ENCODE results near the gene MAP7.

MAP7 gene

GRCh38 chr6:136347847-136348246, 202.4 kb downstream of the MAP7 start:
- no peak for DNase-seq (ENCODE audit: insufficient read length, low spot score)
- TF ChIP-seq POLR2A (IDR thresholded peaks at IDR 0.05; ENCODE audit: low read depth, low read length): no peak
- no peak for FAIRE-seq

DNA sequence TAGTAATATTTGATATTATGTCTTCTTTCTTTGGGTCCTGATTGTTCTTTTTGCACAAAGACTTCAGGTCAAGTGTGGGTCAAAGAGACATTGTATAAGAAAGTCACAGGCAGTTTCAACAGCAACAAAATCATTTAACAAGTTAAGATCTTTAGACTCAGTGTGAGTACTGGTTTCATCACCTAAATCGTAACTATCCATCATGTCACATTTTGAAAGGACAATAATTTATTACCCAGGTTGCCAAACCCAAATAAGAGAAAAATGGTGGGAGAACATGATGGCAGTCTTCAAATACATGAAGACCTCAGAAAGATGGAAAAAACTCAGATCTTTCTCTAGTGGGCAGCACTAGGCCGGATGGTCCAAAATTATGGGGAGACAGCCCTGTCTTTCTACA, 205.1 kb downstream of the MAP7 start:
- no peak for DNase-seq (ENCODE audit: insufficient read length, low spot score)
- no peak for TF ChIP-seq POLR2A (IDR thresholded peaks at IDR 0.05; ENCODE audit: low read depth, low read length)
- no peak for FAIRE-seq

GRCh38 chr6:136344420-136344819, 205.8 kb downstream of the MAP7 start:
- FAIRE-seq: no peak
- no peak for TF ChIP-seq POLR2A (IDR thresholded peaks at IDR 0.05; ENCODE audit: low read depth, low read length)
- no peak for DNase-seq (ENCODE audit: insufficient read length, low spot score)

- no peak for DNase-seq (ENCODE audit: insufficient read length, low spot score)
- no peak for TF ChIP-seq POLR2A (IDR thresholded peaks at IDR 0.05; ENCODE audit: low read depth, low read length)
- no peak for FAIRE-seq
These were observed 206.5 kb downstream of the MAP7 start for GRCh38 chr6:136343700-136344099.

GRCh38 chr6:136343275-136343674, 206.9 kb downstream of the MAP7 start:
- FAIRE-seq: no peak
- no peak for TF ChIP-seq POLR2A (IDR thresholded peaks at IDR 0.05; ENCODE audit: low read depth, low read length)
- no peak for DNase-seq (ENCODE audit: insufficient read length, low spot score)

DNA sequence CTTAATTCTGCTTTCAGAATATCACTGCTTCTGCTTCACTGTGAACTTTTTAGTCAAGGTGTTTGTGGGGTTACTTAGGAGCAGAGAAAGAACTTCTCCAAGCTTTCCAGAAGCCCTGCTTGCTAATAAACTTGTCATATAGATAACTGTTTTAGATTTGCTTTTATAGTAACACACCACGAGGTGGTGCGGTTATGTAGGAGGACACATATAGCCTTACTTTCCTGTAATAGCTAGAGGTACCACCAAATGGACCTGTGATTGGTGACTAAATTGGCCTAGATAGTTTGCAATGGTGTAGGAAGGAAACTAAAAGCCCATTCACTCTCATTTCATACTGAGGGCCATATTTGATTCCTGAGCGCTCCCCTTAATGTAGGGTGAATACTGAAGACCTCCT, 208.3 kb downstream of the MAP7 start:
- no peak for TF ChIP-seq POLR2A (IDR thresholded peaks at IDR 0.05; ENCODE audit: low read depth, low read length)
- DNase-seq (ENCODE audit: insufficient read length, low spot score) (no peak), FAIRE-seq (no peak)

DNA sequence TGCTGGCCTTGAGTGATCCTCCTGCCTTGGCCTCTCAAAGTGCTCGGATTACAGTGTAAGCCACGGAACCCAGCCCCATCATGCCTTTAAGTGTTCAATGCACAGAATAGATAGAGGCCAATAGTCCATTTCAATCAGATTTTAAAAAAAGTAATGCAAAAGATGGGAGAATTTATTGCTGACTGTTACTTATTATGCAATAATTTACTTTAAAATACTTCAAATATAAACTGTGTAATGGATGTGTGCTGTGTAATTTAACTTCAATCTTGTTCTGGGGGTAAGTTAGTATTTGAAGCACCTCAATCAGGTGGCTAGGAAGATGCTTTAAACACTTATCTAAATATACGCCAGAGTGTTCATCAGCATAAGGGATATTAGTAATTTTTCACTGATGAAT, 208.9 kb downstream of the MAP7 start:
- FAIRE-seq (no peak), DNase-seq (ENCODE audit: insufficient read length, low spot score) (no peak)
- no peak for TF ChIP-seq POLR2A (IDR thresholded peaks at IDR 0.05; ENCODE audit: low read depth, low read length)

DNA sequence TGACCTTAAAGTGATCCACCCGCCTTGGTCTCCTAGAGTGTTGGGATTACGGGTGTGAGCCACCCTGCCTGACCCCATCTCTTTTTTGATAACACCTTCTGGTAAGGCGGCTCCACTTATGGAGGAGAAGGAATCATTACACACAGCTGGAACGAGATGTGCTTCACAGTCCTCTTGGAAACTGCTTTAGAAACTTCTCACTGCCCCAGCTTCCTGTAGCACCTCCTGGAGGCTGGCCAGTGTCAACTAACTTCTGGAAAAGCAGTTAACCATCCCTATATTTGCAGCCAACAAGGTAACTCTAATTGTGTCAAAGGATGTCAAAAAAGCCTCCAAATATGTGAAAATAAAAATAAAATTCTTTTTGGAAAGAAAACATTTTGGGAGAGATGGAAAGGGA, 211.7 kb downstream of the MAP7 start:
- FAIRE-seq (no peak), DNase-seq (ENCODE audit: insufficient read length, low spot score) (no peak)
- no peak for TF ChIP-seq POLR2A (IDR thresholded peaks at IDR 0.05; ENCODE audit: low read depth, low read length)

- no peak for TF ChIP-seq POLR2A (IDR thresholded peaks at IDR 0.05; ENCODE audit: low read depth, low read length)
- FAIRE-seq (no peak), DNase-seq (ENCODE audit: insufficient read length, low spot score) (no peak)
These were observed 212.6 kb downstream of the MAP7 start for GRCh38 chr6:136337606-136338005.

DNA sequence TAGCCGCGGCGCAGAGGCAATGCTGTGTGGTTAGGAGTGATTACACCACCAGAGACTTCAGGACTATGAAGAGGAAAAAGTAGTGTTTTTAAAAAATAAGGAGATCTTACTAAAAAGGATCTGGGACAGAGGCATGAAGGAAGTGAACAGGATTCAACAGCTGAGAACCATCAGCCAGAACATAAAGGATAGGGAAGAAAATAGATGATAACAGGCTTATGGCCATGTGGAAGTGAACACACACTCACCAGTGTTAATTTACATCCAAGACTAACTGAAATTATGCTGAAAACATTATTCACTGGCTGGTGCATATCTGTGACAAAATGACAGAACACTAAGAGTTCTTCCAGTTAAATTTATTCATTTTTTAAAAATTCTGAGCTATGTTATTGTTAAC, 213.1 kb downstream of the MAP7 start:
- FAIRE-seq: no peak
- no peak for TF ChIP-seq POLR2A (IDR thresholded peaks at IDR 0.05; ENCODE audit: low read depth, low read length)
- no peak for DNase-seq (ENCODE audit: insufficient read length, low spot score)

DNA sequence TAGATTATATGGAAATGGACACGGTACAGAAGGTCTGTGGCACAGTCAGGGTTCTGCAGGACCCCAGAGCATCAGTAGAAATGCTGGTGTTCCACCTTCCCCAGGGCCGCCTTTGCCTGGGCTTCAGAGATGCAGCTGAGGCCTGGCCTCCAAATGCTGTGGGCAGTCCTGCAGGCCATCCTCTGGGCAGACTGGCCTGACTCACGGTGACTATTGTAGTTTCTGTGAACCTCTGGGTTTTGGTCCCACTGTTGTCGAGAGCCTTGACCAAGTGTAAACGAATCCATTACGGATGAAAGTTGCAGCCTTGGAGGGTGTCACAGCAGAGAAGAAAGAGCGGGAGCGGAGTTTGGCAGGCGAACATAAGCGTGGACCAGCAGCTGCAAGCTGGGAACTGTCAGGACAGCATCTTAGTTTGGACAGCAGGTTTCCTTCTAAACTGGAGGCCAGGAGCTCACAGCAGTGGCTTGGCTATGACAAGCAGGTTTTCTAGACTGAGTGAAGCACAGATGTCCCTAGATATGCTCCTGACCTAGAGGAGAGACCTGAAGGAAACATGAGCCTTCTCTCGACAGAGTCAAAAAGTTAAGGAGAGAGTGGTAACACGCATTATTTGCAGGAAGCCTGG, 214.4 kb downstream of the MAP7 start:
- DNase-seq (ENCODE audit: insufficient read length, low spot score) (no peak), FAIRE-seq (no peak)
- no peak for TF ChIP-seq POLR2A (IDR thresholded peaks at IDR 0.05; ENCODE audit: low read depth, low read length)

- TF ChIP-seq POLR2A (IDR thresholded peaks at IDR 0.05; ENCODE audit: low read depth, low read length): no peak
- FAIRE-seq: no peak
- no peak for DNase-seq (ENCODE audit: insufficient read length, low spot score)
These were observed 215.4 kb downstream of the MAP7 start for GRCh38 chr6:136334853-136335252.

- no peak for TF ChIP-seq POLR2A (IDR thresholded peaks at IDR 0.05; ENCODE audit: low read depth, low read length)
- no peak for DNase-seq (ENCODE audit: insufficient read length, low spot score)
- no peak for FAIRE-seq
These were observed 215.8 kb downstream of the MAP7 start for GRCh38 chr6:136334465-136334846.

GRCh38 chr6:136333824-136334464, 216.3 kb downstream of the MAP7 start:
- DNase-seq (ENCODE audit: insufficient read length, low spot score): no peak
- TF ChIP-seq POLR2A (IDR thresholded peaks at IDR 0.05; ENCODE audit: low read depth, low read length): no peak

GRCh38 chr6:136331461-136331860, 218.8 kb downstream of the MAP7 start:
- no peak for TF ChIP-seq POLR2A (IDR thresholded peaks at IDR 0.05; ENCODE audit: low read depth, low read length)
- FAIRE-seq: no peak
- DNase-seq (ENCODE audit: insufficient read length, low spot score): no peak

More at GRCh38 chr6:136333824-136334464, 216.3 kb downstream of the MAP7 start:
- FAIRE-seq: no peak

Data from H54 (cell line).